Measurements from ENCODE around the gene PCMT1. TPM values are rescaled to one million over a fixed set of nuclear protein-coding genes. Genes with fewer than 3 reads are reported as not detected.

The PCMT1 gene
- total RNA-seq, 1 experiment from 2014 or later: 118 TPM

DNA sequence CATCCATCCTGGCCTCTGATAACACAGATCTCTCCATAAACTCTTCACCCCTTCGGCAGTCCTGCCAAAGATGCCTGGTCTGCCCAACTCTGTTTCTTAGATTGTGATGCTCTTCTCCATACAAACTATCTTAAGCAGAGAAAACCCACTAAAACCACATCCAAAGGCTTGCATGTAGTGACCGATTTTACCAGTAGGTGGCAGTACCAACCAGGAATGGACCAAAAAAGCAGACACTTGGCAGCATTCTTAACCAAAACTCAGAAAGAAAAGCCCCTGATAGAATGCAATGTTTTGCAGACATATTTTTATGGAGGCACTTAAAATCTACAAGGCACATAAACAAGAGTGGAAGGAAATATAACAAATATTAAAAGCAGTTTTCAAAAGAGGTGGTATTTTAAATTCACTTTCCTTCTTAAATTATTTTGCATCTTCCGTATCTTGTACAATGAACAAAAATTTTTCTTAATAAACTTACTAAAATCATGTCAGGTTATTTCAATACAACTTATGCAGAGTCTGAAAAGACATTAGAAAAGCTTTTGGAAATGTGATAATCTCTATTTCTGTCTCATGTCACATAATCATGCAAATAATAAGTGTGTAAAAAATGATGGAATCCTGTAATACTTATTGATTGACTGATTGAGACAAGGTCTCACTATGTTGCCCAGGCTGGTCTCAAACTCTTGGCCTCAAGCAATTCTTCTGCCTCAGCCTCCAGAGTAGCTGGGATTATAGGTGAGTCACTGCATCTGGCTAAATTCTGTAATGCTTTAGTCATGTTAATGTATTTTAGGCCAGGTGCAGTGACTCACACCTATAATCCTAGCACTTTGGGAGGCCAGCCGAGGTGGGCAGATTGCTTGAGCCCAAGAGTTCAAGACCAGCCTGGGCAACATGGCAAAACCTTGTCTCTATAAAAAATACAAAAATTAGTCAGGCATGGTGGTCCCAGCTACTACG, 85.3 kb downstream of the PCMT1 start:
- Mint-ChIP-seq H3K27me3 (ENCODE audit: insufficient read depth, unreplicated experiment) (no peaks in the 10 kb centered on the region), H3K4me1 (ENCODE audit: low read depth, unreplicated experiment) (no peaks in the 10 kb centered on the region), H3K36me3 (ENCODE audit: insufficient read depth, unreplicated experiment) (no peaks in the 10 kb centered on the region), H3K9me3 (ENCODE audit: unreplicated experiment) (no peaks in the 10 kb centered on the region), H3K27ac (ENCODE audit: unreplicated experiment) (no peak overlapping the region), H3K4me3 (ENCODE audit: unreplicated experiment) (no peak overlapping the region)
- no peaks in the 10 kb centered on the region for H3K4me1 ChIP-seq
- DNase-seq: peak; percentile 53 to 74
- no TSS peak for BruUV-seq (replicated peaks)
- POLR2A ChIA-PET: no interaction called here
- no peaks in the 10 kb centered on the region for H3K36me3 ChIP-seq (ENCODE audit: control insufficient read depth, insufficient read depth, low read length)
- TF ChIP-seq, protein P1, sequence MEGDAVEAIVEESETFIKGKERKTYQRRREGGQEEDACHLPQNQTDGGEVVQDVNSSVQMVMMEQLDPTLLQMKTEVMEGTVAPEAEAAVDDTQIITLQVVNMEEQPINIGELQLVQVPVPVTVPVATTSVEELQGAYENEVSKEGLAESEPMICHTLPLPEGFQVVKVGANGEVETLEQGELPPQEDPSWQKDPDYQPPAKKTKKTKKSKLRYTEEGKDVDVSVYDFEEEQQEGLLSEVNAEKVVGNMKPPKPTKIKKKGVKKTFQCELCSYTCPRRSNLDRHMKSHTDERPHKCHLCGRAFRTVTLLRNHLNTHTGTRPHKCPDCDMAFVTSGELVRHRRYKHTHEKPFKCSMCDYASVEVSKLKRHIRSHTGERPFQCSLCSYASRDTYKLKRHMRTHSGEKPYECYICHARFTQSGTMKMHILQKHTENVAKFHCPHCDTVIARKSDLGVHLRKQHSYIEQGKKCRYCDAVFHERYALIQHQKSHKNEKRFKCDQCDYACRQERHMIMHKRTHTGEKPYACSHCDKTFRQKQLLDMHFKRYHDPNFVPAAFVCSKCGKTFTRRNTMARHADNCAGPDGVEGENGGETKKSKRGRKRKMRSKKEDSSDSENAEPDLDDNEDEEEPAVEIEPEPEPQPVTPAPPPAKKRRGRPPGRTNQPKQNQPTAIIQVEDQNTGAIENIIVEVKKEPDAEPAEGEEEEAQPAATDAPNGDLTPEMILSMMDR (IDR thresholded peaks at IDR 0.05; ENCODE audit: insufficient read depth in 1 of 2, low read depth in 1 of 2, low read length in 1 of 2, severe bottlenecking in 1 of 2, unreplicated experiment in 1 of 2): peak; percentile 76 to 86
- no peaks in the 10 kb centered on the region for H3K9me3 ChIP-seq
- CTCF ChIA-PET: interaction anchor here (0.9 kb wide), 2 partner anchors 70 to 112 kb away, joined by 3 read pairs; no protein-coding TSS in a partner anchor
- no peaks in the 10 kb centered on the region for H3K27me3 ChIP-seq (replicated peaks; ENCODE audit: control insufficient read depth, insufficient read depth, low read length)
- no peak overlapping the region for H3K4me3 ChIP-seq (ENCODE audit: low read depth, low read length)
- intact Hi-C loops (cut with micrococcal nuclease; ENCODE audit: unreplicated experiment): loop anchor here (1.0 to 2.0 kb wide), 4 partner anchors 31 to 182 kb away; no protein-coding TSS in a partner anchor

DNA sequence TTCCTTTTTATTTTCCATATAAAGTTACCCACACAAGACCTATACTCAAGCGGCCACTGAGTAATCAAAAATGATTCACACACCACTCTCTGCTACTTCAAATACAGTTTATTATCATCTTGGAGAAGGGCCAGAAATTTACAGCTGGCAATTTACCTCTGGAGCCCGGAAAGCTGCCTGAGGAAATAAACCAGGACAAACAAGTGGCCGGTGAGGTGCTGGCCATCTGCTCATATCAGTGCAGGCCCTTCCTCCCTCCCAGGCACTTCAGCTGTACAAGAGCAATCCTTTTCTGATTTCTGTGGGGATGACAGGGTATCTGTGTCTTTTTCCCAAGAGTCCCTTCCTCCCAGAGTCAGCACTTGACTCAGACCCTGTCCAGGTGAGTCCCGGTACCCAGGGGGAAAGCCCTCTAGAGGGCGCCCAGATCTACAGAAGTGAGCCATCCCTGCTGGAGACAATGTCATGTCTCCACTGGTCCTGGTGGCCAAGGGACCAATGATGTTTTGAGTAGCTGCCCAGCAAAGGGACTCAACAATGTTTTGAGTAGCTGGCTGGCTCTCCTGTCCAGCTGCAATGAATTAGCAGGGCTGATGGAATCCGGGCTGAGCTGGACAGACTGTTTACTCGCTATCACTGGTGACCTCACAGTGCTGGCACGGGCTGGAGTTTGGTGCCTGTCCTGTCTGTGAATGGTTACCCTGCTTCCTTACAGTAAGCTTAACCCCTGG, 91.0 kb downstream of the PCMT1 start:
- H3K4me1 Mint-ChIP-seq (ENCODE audit: low read depth, unreplicated experiment): peaks cover 22% of the 10 kb centered on the region
- peaks cover 6% of the 10 kb centered on the region for H3K36me3 Mint-ChIP-seq (ENCODE audit: insufficient read depth, unreplicated experiment)
- no peak overlapping the region for H3K4me3 Mint-ChIP-seq (ENCODE audit: unreplicated experiment)
- Histone ChIP-seq H3K4me3 (ENCODE audit: low read depth, low read length) (no peak overlapping the region), H3K9me3 (no peaks in the 10 kb centered on the region), H3K4me1 (peaks cover 20% of the 10 kb centered on the region), H3K27me3 (replicated peaks; ENCODE audit: control insufficient read depth, insufficient read depth, low read length) (no peaks in the 10 kb centered on the region), H3K36me3 (ENCODE audit: control insufficient read depth, insufficient read depth, low read length) (no peaks in the 10 kb centered on the region)
- intact Hi-C loops (cut with micrococcal nuclease; ENCODE audit: unreplicated experiment): loop anchor here (1.0 to 2.0 kb wide), 3 partner anchors 14 to 86 kb away; no protein-coding TSS in a partner anchor
- TF ChIP-seq, protein P1 (IDR thresholded peaks at IDR 0.05; ENCODE audit: insufficient read depth in 1 of 2, low read depth in 1 of 2, low read length in 1 of 2, severe bottlenecking in 1 of 2, unreplicated experiment in 1 of 2): peak; percentile 78 to 94
- POLR2A ChIA-PET: no interaction called here
- H3K27ac Mint-ChIP-seq (ENCODE audit: unreplicated experiment): no peak overlapping the region
- H3K27me3 Mint-ChIP-seq (ENCODE audit: insufficient read depth, unreplicated experiment): no peaks in the 10 kb centered on the region
- CTCF ChIA-PET: interaction anchor here (0.6 to 1.4 kb wide), 7 partner anchors 23 to 131 kb away, joined by 3 to 10 read pairs (median 3); partner anchors contain the start of gene LRP11
- H3K9me3 Mint-ChIP-seq (ENCODE audit: unreplicated experiment): no peaks in the 10 kb centered on the region
- peak; percentile 79 to 85 for DNase-seq
- no TSS peak for BruUV-seq (replicated peaks)

DNA sequence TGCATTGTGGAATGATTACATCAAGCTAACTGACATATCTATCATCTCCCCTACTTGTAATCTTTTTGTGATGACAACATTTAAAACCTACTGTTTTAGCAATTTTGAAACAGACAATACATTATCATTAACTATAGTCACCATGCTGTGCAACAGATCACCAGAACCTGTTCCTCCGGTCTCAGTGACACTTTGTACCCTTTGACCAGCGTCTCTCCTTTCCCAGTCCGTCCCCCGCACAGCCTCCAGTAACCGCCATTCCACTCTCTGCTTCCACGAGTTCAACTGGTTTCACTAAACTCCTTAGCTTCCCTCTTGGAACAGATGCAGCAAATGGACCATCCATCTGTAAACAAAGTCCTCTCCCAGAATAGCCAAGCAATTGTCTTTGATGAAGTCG, 92.8 kb downstream of the PCMT1 start:
- Histone ChIP-seq H3K4me3 (ENCODE audit: low read depth, low read length) (no peak overlapping the region), H3K9me3 (no peaks in the 10 kb centered on the region), H3K4me1 (peaks cover 30% of the 10 kb centered on the region), H3K27me3 (replicated peaks; ENCODE audit: control insufficient read depth, insufficient read depth, low read length) (no peaks in the 10 kb centered on the region), H3K36me3 (ENCODE audit: control insufficient read depth, insufficient read depth, low read length) (no peaks in the 10 kb centered on the region)
- DNase-seq: peak; percentile 62
- no peaks in the 10 kb centered on the region for H3K27me3 Mint-ChIP-seq (ENCODE audit: insufficient read depth, unreplicated experiment)
- intact Hi-C loops (cut with micrococcal nuclease; ENCODE audit: unreplicated experiment): no loop called here
- peaks cover 14% of the 10 kb centered on the region for H3K36me3 Mint-ChIP-seq (ENCODE audit: insufficient read depth, unreplicated experiment)
- H3K9me3 Mint-ChIP-seq (ENCODE audit: unreplicated experiment): no peaks in the 10 kb centered on the region
- TF ChIP-seq, protein P1 (IDR thresholded peaks at IDR 0.05; ENCODE audit: insufficient read depth in 1 of 2, low read depth in 1 of 2, low read length in 1 of 2, severe bottlenecking in 1 of 2, unreplicated experiment in 1 of 2): no peak
- H3K4me3 Mint-ChIP-seq (ENCODE audit: unreplicated experiment): peak overlapping the region; percentile 22
- ChIA-PET POLR2A (no interaction called here), CTCF (interaction anchor here (1.1 kb wide), 1 partner anchor 23 kb away, joined by 3 read pairs; no protein-coding TSS in a partner anchor)
- no TSS peak for BruUV-seq (replicated peaks)
- H3K4me1 Mint-ChIP-seq (ENCODE audit: low read depth, unreplicated experiment): peaks cover 29% of the 10 kb centered on the region
- H3K27ac Mint-ChIP-seq (ENCODE audit: unreplicated experiment): no peak overlapping the region

Data from Caco-2 (cell line).